ENCODE data around the gene ASS1.

ASS1 gene

DNA sequence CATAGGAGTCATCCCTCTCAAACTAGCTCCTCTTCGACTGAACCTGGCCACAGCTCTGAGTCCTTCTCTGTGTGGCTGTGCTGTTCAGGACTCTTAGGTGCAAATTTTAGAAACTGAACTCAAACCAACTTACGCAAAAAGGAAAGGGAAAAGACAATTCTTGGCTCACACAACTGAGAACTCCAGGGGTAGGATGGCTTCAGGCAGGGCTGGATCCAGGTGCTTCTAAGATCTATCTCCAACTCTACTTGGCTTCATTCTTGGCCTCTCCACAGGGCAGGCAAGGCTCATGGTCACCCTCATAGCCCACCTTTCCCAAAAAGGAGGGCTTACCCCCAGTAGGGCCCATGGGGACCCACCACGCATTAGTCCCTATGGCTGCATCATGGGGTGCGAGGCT, 8.1 kb downstream of the ASS1 start:
- no peak overlapping the region for H3K4me3 ChIP-seq (ENCODE audit: low read depth, low read length)

GRCh38 chr9:130453487-130453886, 8.7 kb downstream of the ASS1 start:
- no peak overlapping the region for H3K4me3 ChIP-seq (ENCODE audit: low read depth, low read length)

- no peak overlapping the region for H3K4me3 ChIP-seq (ENCODE audit: low read depth, low read length)
Measured at GRCh38 chr9:130454096-130454811, 9.5 kb downstream of the ASS1 start.

DNA sequence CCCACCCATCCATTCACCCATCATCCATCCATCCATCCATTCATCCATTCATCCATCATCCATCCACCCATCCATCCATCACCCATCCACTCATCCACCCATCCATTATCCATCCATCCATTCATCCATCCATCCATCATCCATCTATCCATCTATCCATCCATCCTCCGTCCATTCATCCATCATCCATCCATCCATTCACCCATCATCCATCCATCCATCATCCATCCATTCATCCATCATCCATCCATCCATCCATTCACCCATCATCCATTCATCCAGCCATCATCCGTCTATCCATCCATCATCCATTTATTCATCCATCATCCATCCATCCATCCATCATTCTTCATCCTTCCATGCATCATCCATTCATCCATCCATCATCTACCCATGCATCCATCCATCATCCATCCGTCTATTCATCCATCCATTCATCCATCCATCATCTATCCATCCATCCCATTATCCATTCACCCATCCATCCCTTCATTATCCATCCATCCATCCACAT, 10.1 kb downstream of the ASS1 start:
- no peak overlapping the region for H3K4me3 ChIP-seq (ENCODE audit: low read depth, low read length)

DNA sequence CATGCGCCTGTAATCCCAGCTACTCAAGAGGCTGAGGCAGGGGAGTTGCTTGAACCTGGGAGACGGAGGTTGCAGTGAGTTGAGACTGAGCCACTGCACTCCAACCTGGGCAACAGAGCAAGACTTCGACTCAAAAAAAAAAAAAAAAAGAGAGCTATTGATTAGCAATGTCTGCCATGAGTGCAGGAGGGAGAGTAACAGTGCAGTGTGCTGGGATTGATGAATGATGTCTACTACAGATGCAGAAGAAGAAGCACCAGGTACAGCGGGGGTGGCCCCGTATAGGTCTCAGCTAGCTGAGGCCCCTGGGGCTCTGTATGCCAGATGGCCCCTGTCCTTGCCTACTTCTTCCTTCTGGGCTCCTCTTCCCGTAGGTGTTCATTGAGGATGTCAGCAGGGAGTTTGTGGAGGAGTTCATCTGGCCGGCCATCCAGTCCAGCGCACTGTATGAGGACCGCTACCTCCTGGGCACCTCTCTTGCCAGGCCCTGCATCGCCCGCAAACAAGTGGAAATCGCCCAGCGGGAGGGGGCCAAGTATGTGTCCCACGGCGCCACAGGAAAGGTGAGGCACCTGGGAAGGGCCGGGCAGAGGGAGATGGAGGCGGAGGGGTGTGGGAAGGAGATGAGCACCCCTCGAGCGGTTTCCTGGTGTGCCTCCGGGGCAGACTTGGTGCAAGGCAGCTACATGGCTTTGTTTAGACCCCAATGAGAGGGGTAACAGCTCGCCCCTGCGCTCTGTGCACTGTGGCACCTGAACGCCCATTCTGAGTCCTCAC, 13.5 kb downstream of the ASS1 start:
- H3K4me3 ChIP-seq (ENCODE audit: low read depth, low read length): no peak overlapping the region

GRCh38 chr9:130458804-130459067, 14.0 kb downstream of the ASS1 start:
- no peak overlapping the region for H3K4me3 ChIP-seq (ENCODE audit: low read depth, low read length)

GRCh38 chr9:130459151-130459550, 14.4 kb downstream of the ASS1 start:
- H3K4me3 ChIP-seq (ENCODE audit: low read depth, low read length): no peak overlapping the region

- no peak overlapping the region for H3K4me3 ChIP-seq (ENCODE audit: low read depth, low read length)
Measured at GRCh38 chr9:130459941-130460669, 15.3 kb downstream of the ASS1 start.

- H3K4me3 ChIP-seq (ENCODE audit: low read depth, low read length): no peak overlapping the region
Measured at GRCh38 chr9:130461218-130461630, 16.5 kb downstream of the ASS1 start.

- H3K4me3 ChIP-seq (ENCODE audit: low read depth, low read length): no peak overlapping the region
Measured at GRCh38 chr9:130461731-130462130, 17.0 kb downstream of the ASS1 start.

DNA sequence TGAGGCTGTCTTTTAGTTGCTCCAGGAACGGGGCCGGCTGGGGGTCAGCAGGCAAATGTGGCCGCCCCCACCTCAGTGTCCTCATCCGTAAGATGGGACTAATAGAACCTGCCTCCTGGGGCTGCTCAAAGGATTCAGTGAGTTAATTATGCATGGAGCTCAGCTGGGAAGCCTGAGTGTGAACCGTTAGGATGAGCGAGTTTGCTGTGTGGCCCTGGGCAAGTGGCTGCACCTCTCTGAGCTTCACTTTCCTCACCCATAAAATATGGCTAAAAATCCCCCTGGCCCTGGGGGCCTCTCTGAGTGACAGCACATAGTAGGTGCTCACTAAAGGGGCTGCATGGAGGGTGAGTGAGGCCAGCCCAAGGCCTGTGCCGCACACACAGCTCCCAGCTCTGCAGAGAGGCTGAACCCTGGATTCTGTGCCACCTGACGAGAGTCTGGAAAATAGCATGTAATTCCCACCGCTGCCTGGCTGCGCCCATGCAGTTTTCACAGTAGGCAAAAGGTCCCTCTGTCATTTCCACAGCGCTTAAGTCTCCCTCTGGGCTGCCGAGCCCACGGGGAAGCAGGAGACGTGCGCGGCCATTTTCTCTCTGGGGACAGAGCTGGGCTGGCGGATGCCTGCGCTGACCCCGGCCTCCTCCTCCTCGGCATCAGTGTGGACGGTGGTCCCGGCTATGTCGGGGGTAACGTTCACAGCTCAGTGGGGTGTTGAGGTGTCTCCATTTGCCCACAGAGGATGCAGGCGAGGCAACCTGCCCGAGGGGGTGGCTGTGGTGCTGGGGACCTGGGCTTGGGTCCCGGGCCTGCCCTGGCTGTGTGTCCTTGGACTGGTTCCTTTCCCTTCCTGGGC, 18.2 kb downstream of the ASS1 start:
- H3K4me3 ChIP-seq (ENCODE audit: low read depth, low read length): no peak overlapping the region

- no peak overlapping the region for H3K4me3 ChIP-seq (ENCODE audit: low read depth, low read length)
Measured at GRCh38 chr9:130463763-130464745, 19.3 kb downstream of the ASS1 start.

DNA sequence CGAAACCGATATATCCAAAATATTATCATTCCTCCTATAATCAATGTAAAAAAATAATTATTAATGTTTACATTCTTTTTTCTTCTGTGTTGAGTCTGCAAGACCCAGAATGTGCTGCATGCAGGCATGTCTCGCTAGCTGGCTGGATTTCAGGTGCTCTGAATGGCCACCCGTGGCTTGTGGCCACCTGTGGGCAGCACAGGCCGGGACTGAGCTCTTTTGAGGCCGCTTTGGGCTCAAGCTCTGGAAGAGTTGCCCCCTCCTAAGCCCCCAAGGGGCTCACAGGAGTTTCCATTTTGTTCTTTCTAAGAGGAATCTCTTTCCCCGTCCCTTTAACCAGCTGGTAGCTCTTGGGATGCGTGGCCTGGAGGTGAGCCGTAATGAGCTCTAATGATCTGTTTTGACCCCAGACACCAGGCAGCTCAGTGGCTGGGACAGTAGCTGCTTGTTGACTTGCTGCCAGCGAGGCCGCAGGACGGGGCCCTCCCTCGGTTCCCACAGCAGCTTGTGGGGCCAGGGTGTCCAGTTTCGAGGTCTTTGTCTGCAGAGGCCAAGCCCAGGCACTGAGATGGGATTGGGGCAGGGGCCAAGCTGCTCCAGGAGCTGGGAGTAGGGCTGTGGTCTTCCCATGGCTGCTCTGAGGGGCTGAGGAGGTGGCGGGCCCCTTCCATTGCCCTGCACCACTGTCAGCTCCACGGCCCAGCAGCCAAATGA, 20.8 kb downstream of the ASS1 start:
- no peak overlapping the region for H3K4me3 ChIP-seq (ENCODE audit: low read depth, low read length)

GRCh38 chr9:130466537-130467217, 21.9 kb downstream of the ASS1 start:
- no peak overlapping the region for H3K4me3 ChIP-seq (ENCODE audit: low read depth, low read length)

DNA sequence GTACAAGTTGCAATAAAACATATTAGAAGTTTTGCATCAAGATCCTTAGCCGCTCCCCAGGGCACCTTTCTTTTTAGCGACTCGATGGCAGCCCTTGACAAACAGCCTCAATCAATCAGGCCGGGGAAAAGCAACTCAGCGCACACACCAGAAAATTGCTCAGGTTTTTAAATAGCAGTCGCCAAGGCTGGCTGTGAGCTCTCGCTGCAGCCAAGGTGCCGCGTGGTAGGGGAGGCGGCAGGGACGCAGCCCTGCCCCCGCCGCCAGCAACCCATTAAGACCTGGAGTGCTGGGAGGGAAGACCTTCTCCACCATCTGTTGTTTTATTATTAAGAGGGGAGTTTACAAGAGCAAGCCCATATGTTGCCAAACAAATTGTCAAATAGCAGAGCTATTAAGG, 22.6 kb downstream of the ASS1 start:
- no peak overlapping the region for H3K4me3 ChIP-seq (ENCODE audit: low read depth, low read length)

- H3K4me3 ChIP-seq (ENCODE audit: low read depth, low read length): no peak overlapping the region
Measured at GRCh38 chr9:130468566-130468965, 23.8 kb downstream of the ASS1 start.

- no peak overlapping the region for H3K4me3 ChIP-seq (ENCODE audit: low read depth, low read length)
Measured at GRCh38 chr9:130470269-130470668, 25.5 kb downstream of the ASS1 start.

DNA sequence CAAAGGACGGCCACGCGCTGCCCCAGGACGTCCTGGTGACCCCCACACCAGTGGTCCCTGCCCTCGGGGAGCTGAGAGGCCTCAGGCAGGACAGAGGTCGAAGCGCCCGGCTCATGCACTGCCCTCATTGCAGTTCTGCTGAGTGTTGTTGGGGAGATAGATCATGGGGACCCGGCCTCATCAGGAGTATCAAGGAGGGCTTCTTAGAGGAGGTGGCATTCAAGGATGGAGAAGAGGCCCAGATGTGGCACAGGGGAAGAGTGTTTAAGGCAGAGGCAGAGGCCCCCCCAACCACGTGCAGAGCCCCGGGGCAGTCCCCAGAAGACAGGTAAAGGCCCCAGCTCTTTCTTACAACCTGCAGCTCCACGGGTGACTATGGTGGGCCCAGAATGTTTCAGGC, 26.2 kb downstream of the ASS1 start:
- H3K4me3 ChIP-seq (ENCODE audit: low read depth, low read length): no peak overlapping the region
